ENCODE measurements around the gene GRHPR. TPM values are rescaled to one million over a fixed set of nuclear protein-coding genes. Genes with fewer than 3 reads are reported as not detected.

GRHPR gene
- total and polyA plus RNA-seq, 2 of the 4 experiments (the other 2 are of a cell fraction), result 182 to 191 TPM

GRCh38 chr9:37380570-37380969, 41.9 kb upstream of the GRHPR start:
- ATAC-seq (ENCODE audit: low read depth), result no peak
- Histone ChIP-seq H2AFZ (replicated peaks; ENCODE audit: low read length, poor library complexity) (no peak overlapping the region), H3K4me3 (ENCODE audit: insufficient read depth, low read depth, low read length) (no peak overlapping the region), H3K9ac (ENCODE audit: low read depth, low read length) (no peak overlapping the region), H2AK9ac (replicated peaks; ENCODE audit: low read depth, low read length, poor library complexity) (no peak overlapping the region), H2BK20ac (ENCODE audit: low read depth, low read length) (no peak overlapping the region), H2BK15ac (ENCODE audit: low read depth, low read length) (no peak overlapping the region), H3K36me3 (ENCODE audit: control insufficient read depth, insufficient read depth, low read length) (no peaks in the 10 kb centered on the region), H3K27me3 (ENCODE audit: control insufficient read depth, insufficient read depth, low read length) (peaks cover 24% of the 10 kb centered on the region), H3K23ac (ENCODE audit: low read depth, low read length) (no peak overlapping the region), H3K9me3 (ENCODE audit: control insufficient read depth, insufficient read depth, low read length) (peaks cover 5% of the 10 kb centered on the region), H4K20me1 (ENCODE audit: insufficient read depth, low read length) (no peaks in the 10 kb centered on the region), H4K8ac (ENCODE audit: low read depth in 2 of 2, low read length in 2 of 2) (no peak overlapping the region), H2AK5ac (ENCODE audit: low read depth, low read length) (no peak overlapping the region), H3K4me2 (ENCODE audit: low read depth, low read length) (no peak overlapping the region), H3K56ac (ENCODE audit: extremely low read depth, insufficient read depth, low read length) (no peak overlapping the region), H3K18ac (ENCODE audit: low read depth, low read length) (no peak overlapping the region), H3K14ac (replicated peaks; ENCODE audit: low read depth, low read length) (no peak overlapping the region), H3K4me1 (ENCODE audit: control insufficient read depth, insufficient read depth, low read length) (no peaks in the 10 kb centered on the region), H3K79me1 (ENCODE audit: low read depth in 1 of 2, low read length in 2 of 2) (no peaks in the 10 kb centered on the region), H3K9me1 (ENCODE audit: insufficient read depth, low read length) (no peaks in the 10 kb centered on the region), H4K91ac (ENCODE audit: insufficient read depth, low read depth, low read length) (no peak overlapping the region), H3K27ac (ENCODE audit: insufficient read depth, low read length) (no peak overlapping the region), H2BK120ac (ENCODE audit: low read depth, low read length) (no peak overlapping the region), H4K5ac (ENCODE audit: low read depth, low read length) (no peak overlapping the region), H3K4ac (ENCODE audit: low read depth, low read length) (no peak overlapping the region), H2BK5ac (ENCODE audit: low read depth, low read length, poor library complexity, severe bottlenecking) (no peak overlapping the region)
- DNase-seq, result no peak
- dilution Hi-C loops (cut with HindIII; ENCODE audit: low sequenced_read_pairs, unreplicated experiment), result no loop called here
- no CpG with 5 or more reads among the region's 9 CpGs for WGBS, 2 experiments (ENCODE audit: extremely low coverage in 2 of 2, insufficient read length in 1 of 2)
- ChIA-PET CTCF (no interaction called here), POLR2A (ENCODE audit: unreplicated experiment) (no interaction called here)
- in situ Hi-C loops (cut with MboI; ENCODE audit: low sequenced_read_pairs), result no loop called here
- TF ChIP-seq MAFK (IDR thresholded peaks at IDR 0.05; ENCODE audit: low read depth, low read length) (no peak), CHD1 (IDR thresholded peaks at IDR 0.05; ENCODE audit: low read depth, low read length) (no peak), MAZ (IDR thresholded peaks at IDR 0.05; ENCODE audit: borderline replicate concordance, low read depth, low read length) (no peak), CEBPB (IDR thresholded peaks at IDR 0.05; ENCODE audit: low read depth, low read length) (no peak), CTCF (conservative IDR thresholded peaks at IDR 0.05; ENCODE audit: low read depth, low read length) (no peak), RFX5 (IDR thresholded peaks at IDR 0.05; ENCODE audit: low read depth, low read length) (no peak), NFE2L2 (IDR thresholded peaks at IDR 0.05; ENCODE audit: low read depth, low read length) (no peak), USF2 (IDR thresholded peaks at IDR 0.05; ENCODE audit: low read depth, low read length) (no peak), BHLHE40 (IDR thresholded peaks at IDR 0.05; ENCODE audit: low read depth, low read length) (no peak), RAD21 (IDR thresholded peaks at IDR 0.05; ENCODE audit: low read length) (no peak), RCOR1 (IDR thresholded peaks at IDR 0.05; ENCODE audit: insufficient replicate concordance, low read length) (no peak), POLR2A (IDR thresholded peaks at IDR 0.05; ENCODE audit: low read depth, low read length) (no peak), SMC3 (IDR thresholded peaks at IDR 0.05; ENCODE audit: low read depth, low read length) (no peak), MXI1 (IDR thresholded peaks at IDR 0.05; ENCODE audit: borderline replicate concordance, low read depth, low read length) (no peak)
- TF ChIP-seq, protein P1, sequence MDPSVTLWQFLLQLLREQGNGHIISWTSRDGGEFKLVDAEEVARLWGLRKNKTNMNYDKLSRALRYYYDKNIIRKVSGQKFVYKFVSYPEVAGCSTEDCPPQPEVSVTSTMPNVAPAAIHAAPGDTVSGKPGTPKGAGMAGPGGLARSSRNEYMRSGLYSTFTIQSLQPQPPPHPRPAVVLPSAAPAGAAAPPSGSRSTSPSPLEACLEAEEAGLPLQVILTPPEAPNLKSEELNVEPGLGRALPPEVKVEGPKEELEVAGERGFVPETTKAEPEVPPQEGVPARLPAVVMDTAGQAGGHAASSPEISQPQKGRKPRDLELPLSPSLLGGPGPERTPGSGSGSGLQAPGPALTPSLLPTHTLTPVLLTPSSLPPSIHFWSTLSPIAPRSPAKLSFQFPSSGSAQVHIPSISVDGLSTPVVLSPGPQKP (IDR thresholded peaks at IDR 0.05; ENCODE audit: borderline replicate concordance, low read depth, low read length), result no peak
- BruUV-seq (replicated peaks), result no TSS peak
- intact Hi-C loops (cut with micrococcal nuclease), result no loop called here
